Progenitor cell of endocrine pancreas (in vitro differentiated cells): ENCODE data around the gene MX2. TPM values are rescaled to one million over a fixed set of nuclear protein-coding genes. Genes with fewer than 3 reads are reported as not detected.

Experiments used
- DNase-seq: peaks from one replicate; pipeline ENCODE4 v3.0.0; 2021; ENCODE audit warnings: low spot score; ENCODE audit not compliant: unreplicated experiment
- H3K27ac Mint-ChIP-seq: 2 replicates; pipeline ENCODE4 v1.8.0; 2021; ENCODE audit warnings: mild to moderate bottlenecking, moderate library complexity, mixed read lengths
- H3K27me3 Mint-ChIP-seq: 2 replicates; pipeline ENCODE4 v1.8.0; 2021; ENCODE audit warnings: mixed read lengths
- H3K36me3 Mint-ChIP-seq: 2 replicates; pipeline ENCODE4 v1.8.0; 2022; ENCODE audit warnings: mixed read lengths; ENCODE audit not compliant: insufficient read depth
- H3K4me1 Mint-ChIP-seq: 2 replicates; pipeline ENCODE4 v1.8.0; 2021; ENCODE audit warnings: low read depth, mixed read lengths
- H3K4me3 Mint-ChIP-seq: 2 replicates; pipeline ENCODE4 v1.8.0; 2021; ENCODE audit warnings: low read depth, mild to moderate bottlenecking, moderate library complexity, mixed read lengths
- H3K9me3 Mint-ChIP-seq: 2 replicates; pipeline ENCODE4 v1.8.0; 2021; ENCODE audit warnings: low read depth, mixed read lengths
- CTCF ChIP-seq: fragments of 200-600 bp; sonication (generic); IDR thresholded peaks from one replicate; pipeline ENCODE4 v1.5.0; 2021; ENCODE audit warnings: antibody characterized with exemption, mild to moderate bottlenecking; ENCODE audit not compliant: unreplicated experiment
- total RNA-seq: library from RNA; stranded (reverse); gene quantifications from 2 replicates; pipeline ENCODE4 v1.2.1, GENCODE V29; 2021

MX2 gene
- total RNA-seq, 1 donor from 2014 or later = 0.86 TPM

- Mint-ChIP-seq H3K27ac (peak overlapping the region; percentile 86), H3K4me1 (peaks cover 26% of the 10 kb centered on the region), H3K9me3 (no peaks in the 10 kb centered on the region), H3K36me3 (no peaks in the 10 kb centered on the region), H3K27me3 (peaks cover 25% of the 10 kb centered on the region), H3K4me3 (peak overlapping the region; percentile 9)
- TF ChIP-seq CTCF = no peak
- DNase-seq = peak; percentile 27
Measured at GRCh38 chr21:41322496-41323382, 39.1 kb upstream of the MX2 start.

GRCh38 chr21:41325138-41325912 lies 36.5 kb upstream of the MX2 start:
- TF ChIP-seq CTCF = no peak
- Mint-ChIP-seq H3K27ac (no peak overlapping the region), H3K4me3 (no peak overlapping the region)

GRCh38 chr21:41326414-41327080 lies 35.3 kb upstream of the MX2 start:
- H3K9me3 Mint-ChIP-seq = no peaks in the 10 kb centered on the region
- peaks cover 10% of the 10 kb centered on the region for H3K27me3 Mint-ChIP-seq
- no peak for DNase-seq
- no peaks in the 10 kb centered on the region for H3K36me3 Mint-ChIP-seq
- no peak for TF ChIP-seq CTCF
- peaks cover 20% of the 10 kb centered on the region for H3K4me1 Mint-ChIP-seq
- no peak overlapping the region for H3K4me3 Mint-ChIP-seq
- no peak overlapping the region for H3K27ac Mint-ChIP-seq

More at GRCh38 chr21:41325138-41325912, 36.5 kb upstream of the MX2 start:
- Mint-ChIP-seq H3K27me3 (peaks cover 12% of the 10 kb centered on the region), H3K36me3 (no peaks in the 10 kb centered on the region), H3K4me1 (peaks cover 26% of the 10 kb centered on the region), H3K9me3 (no peaks in the 10 kb centered on the region)
- no peak for DNase-seq

GRCh38 chr21:41327753-41328152 lies 34.1 kb upstream of the MX2 start:
- peaks cover 4% of the 10 kb centered on the region for H3K9me3 Mint-ChIP-seq
- H3K4me3 Mint-ChIP-seq = no peak overlapping the region
- H3K36me3 Mint-ChIP-seq = peaks cover 1% of the 10 kb centered on the region
- no peak for TF ChIP-seq CTCF
- no peak overlapping the region for H3K27ac Mint-ChIP-seq
- peaks cover 10% of the 10 kb centered on the region for H3K27me3 Mint-ChIP-seq
- DNase-seq = no peak
- peaks cover 11% of the 10 kb centered on the region for H3K4me1 Mint-ChIP-seq
